T follicular helper cell (primary cell): ENCODE data around the gene PRR19.

Experiments
- DNase-seq: peaks from one replicate; pipeline ENCODE4 v3.0.0-alpha.2; 2020; ENCODE audit warnings: low read depth

The PRR19 gene

GRCh38 chr19:42271045-42271419, 30.9 kb upstream of the PRR19 start:
- DNase-seq: no peak

GRCh38 chr19:42271861-42272534, 29.9 kb upstream of the PRR19 start:
- no peak for DNase-seq

- no peak for DNase-seq
Measured at GRCh38 chr19:42272535-42272897, 29.4 kb upstream of the PRR19 start.

GRCh38 chr19:42272989-42273406, 28.9 kb upstream of the PRR19 start:
- no peak for DNase-seq

GRCh38 chr19:42273407-42274064, 28.4 kb upstream of the PRR19 start:
- no peak for DNase-seq

GRCh38 chr19:42274065-42274682, 27.8 kb upstream of the PRR19 start:
- no peak for DNase-seq

GRCh38 chr19:42275103-42275502, 26.8 kb upstream of the PRR19 start:
- DNase-seq: no peak

- no peak for DNase-seq
Measured at GRCh38 chr19:42275517-42275916, 26.4 kb upstream of the PRR19 start.

- DNase-seq: no peak
Measured at GRCh38 chr19:42276284-42276683, 25.6 kb upstream of the PRR19 start.

- no peak for DNase-seq
Measured at GRCh38 chr19:42276821-42277220, 25.1 kb upstream of the PRR19 start.

- no peak for DNase-seq
Measured at GRCh38 chr19:42277821-42278451, 24.0 kb upstream of the PRR19 start.

- DNase-seq: no peak
Measured at GRCh38 chr19:42278452-42279154, 23.3 kb upstream of the PRR19 start.

- DNase-seq: no peak
Measured at GRCh38 chr19:42279155-42279901, 22.6 kb upstream of the PRR19 start.

GRCh38 chr19:42279902-42280814, 21.8 kb upstream of the PRR19 start:
- DNase-seq: peak; percentile 80

GRCh38 chr19:42280815-42281145, 21.2 kb upstream of the PRR19 start:
- DNase-seq: peak; percentile 23

- no peak for DNase-seq
Measured at GRCh38 chr19:42281146-42281826, 20.6 kb upstream of the PRR19 start.

- DNase-seq: no peak
Measured at GRCh38 chr19:42281827-42282762, 19.8 kb upstream of the PRR19 start.

GRCh38 chr19:42282819-42283187, 19.1 kb upstream of the PRR19 start:
- DNase-seq: no peak
